AG09309 (cell line): Measurements from ENCODE around the gene PTCH1.

Experiments
- DNase-seq: peaks from one replicate; pipeline ENCODE4 v3.0.0-alpha.2; 2010; ENCODE audit warnings: low read depth
- H3K4me3 ChIP-seq: 2 replicates; pipeline ENCODE4 v1.5.1; 2011; ENCODE audit warnings: mild to moderate bottlenecking, low read depth, low read length, moderate library complexity; ENCODE audit not compliant: control insufficient read depth
- CTCF ChIP-seq: IDR thresholded peaks from 2 replicates; pipeline ENCODE4 v1.5.1; 2011; ENCODE audit warnings: mild to moderate bottlenecking, low read depth, low read length, inconsistent platforms; ENCODE audit not compliant: insufficient read depth, control insufficient read depth; ENCODE audit errors: missing control alignments

Gene PTCH1

DNA sequence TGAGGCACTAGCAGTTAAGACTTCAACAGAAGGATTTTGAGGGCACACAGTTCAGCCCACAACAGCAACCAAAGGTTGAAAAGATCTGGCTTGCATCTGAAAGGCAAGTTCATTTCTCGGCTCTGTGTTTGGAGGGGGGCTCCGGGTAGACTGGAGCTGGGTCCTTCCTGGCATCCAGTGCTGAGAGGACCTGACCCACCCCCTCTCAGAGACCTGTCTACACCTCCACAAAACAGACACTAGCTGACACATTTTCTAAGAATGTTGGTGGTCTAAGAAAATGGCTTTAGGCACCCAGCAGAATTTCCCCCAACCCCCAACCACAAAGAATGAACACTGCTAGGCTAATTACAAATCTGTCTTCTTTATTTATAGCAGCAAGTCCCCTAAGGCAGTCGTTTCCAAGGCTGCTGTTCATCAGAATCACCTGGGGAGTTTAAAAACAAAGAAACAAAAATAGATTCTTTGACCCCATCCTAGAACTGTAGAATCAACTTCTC, 6.2 kb upstream of the PTCH1 start:
- H3K4me3 ChIP-seq: no peak overlapping the region
- DNase-seq: no peak
- no peak for TF ChIP-seq CTCF

DNA sequence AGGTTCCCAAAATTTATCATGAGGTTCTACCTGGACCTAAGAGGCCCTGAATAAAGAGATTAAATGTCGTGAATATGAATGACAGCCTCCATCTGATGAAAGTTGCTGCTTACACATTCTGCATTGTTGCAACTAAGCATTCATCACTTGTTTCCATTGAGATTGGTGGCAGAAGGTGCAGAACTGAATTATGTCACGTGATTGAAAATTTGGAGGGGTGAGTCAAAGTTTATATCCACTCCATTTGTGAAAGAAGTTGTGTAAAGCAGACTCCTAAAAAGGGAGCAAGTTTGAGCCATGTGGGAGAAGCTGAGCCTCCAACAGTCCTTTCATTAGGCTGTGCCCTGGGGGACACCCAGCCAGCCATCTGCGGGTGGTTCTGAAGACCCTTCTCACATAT, 4.9 kb upstream of the PTCH1 start:
- TF ChIP-seq CTCF: no peak
- no peak overlapping the region for H3K4me3 ChIP-seq
- no peak for DNase-seq

DNA sequence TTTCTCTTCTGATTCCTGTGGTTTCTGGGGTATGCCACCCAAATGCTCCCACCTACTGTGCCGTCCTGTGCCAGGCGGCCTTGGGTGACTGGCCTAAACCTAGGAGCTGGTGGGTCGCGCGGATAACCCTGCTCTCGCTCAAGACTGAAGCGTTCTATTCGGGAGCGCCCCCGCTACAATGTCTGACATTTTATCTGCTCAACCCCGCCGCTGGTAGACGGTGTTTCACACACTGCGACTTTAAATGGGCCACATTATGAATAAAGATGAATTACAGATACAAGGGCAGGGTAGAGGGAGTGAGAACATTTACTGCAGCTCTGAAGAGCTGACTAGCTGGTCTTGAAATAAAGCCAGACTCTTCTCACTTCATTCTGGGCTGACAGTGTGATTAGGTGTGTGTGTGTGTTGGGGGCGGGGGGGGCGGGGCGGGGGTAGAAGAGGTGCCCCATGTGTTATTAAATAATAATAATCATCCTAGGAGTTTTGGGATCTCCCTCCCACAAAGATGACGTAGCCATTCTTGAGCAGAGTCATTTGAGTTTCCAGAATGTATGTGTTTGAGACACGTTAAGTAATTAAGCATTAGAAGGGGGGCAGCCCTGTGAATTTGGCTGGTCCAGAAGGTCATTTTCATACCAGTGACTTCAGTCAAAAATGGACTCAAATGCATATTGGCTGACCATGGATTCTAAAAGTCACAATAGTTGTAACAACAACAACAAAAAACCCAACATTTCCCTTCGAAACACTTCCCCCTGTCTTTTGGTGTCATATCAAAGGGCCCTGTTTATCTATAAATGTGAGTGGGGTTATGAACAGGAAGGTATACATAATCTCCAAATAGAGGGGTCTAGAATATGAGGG, 1.0 kb upstream of the PTCH1 start:
- DNase-seq: no peak
- no peak overlapping the region for H3K4me3 ChIP-seq
- no peak for TF ChIP-seq CTCF

DNA sequence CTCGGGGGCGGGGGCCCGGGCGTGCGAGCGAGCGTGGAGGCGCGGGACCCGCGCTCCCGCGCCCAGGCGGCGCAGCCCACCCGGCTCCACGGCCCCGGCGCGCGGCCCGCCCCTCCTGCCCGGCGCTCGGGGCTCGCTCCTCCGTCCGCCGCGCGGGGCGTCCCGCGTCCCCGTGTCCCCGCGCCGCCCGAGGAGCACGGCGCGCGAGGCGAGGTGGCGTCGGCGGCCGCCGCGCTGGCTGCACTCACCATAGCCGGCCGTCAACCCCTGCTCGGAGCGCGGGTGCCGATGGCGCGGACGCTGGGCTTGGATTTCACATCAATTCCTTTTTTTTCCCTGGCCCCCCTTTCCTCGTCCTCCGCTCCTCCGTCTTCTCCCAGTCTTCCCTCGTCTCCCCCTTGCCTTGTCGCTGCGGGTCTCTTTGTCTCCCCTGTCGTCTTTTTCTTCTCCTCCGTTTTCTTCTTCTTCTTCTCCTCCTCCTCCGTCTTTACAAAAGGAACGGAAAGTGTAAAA, 494 bp downstream of the PTCH1 start:
- DNase-seq: no peak
- peak overlapping the region; percentile 51 for H3K4me3 ChIP-seq
- TF ChIP-seq CTCF: no peak

DNA sequence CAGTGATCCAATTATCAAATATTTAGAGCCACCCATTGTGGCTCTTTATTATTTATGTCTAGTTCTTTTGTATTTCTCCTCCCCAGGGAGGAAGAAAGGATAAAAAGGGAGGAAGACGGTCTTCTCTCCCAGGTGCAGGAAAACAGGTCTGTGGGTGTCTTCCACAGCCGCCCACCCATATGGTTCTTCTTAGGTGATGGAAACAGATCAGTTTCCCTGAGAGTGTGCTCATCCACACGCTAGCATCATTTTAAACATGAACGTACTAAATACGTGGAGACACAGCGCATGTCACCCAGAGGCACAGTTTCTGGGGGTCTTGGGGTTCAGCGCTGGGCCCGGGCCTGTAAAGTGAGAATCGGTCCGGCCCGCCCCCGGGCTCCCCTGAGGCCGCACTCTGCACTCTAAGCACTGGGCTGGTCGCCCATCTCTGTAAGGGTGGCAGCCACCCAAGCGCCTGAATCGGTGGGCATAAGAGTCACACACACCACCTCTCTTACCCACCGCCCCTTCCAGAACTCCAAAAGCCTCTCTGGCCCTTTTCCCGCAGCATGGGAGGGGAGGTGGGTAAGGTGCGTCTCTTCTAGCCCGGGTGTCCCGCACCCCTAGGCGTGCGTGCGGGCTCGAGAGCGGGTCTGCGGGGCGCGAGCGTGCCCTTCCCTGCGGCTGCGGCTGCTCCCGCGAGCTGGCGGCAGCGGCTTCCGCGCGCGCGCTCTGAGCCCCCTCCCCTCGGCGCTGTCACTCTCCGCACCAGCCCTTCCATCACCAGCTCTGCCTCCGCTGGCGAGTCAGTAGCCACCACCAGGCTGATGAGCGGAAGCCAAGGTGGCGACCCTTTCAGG, 1.3 kb downstream of the PTCH1 start:
- DNase-seq: no peak
- peak overlapping the region; percentile 40 for H3K4me3 ChIP-seq
- TF ChIP-seq CTCF: no peak

GRCh38 chr9:95514342-95514741, 2.4 kb downstream of the PTCH1 start:
- no peak for TF ChIP-seq CTCF
- no peak for DNase-seq
- no peak overlapping the region for H3K4me3 ChIP-seq
